Sigmoid colon (tissue), 7 donors: ENCODE results near the gene CDC42SE2. TPM values are rescaled to one million over a fixed set of nuclear protein-coding genes. Genes with fewer than 3 reads are reported as not detected.

ENCODE experiments used
- DNase-seq: peaks from one replicate; pipeline ENCODE4 v3.0.0-alpha.2; 2019
- H3K27ac ChIP-seq, 4 donors: fragments of 200-600 bp; sonication (generic); one replicate each; pipeline ENCODE4 v1.5.1; 2016 to 2019; ENCODE audit warnings: mild to moderate bottlenecking in 1 of 4
- H3K27me3 ChIP-seq, 3 donors: fragments of 200-600 bp; sonication (generic); one replicate each; pipeline ENCODE4 v1.5.1; 2019; ENCODE audit warnings: mild to moderate bottlenecking in 1 of 3
- H3K36me3 ChIP-seq, 4 donors: fragments of 200-600 bp; sonication (generic); one replicate each; pipeline ENCODE4 v1.5.1; 2016 to 2019
- H3K4me1 ChIP-seq, 4 donors: fragments of 200-600 bp; sonication (generic); one replicate each; pipeline ENCODE4 v1.5.1; 2017 to 2019
- H3K4me3 ChIP-seq, 4 donors: fragments of 200-600 bp; sonication (generic); one replicate each; pipeline ENCODE4 v1.5.1; 2017 to 2019; ENCODE audit warnings: mild to moderate bottlenecking in 2 of 4, moderate library complexity in 1 of 4
- H3K9me3 ChIP-seq, 4 donors: fragments of 200-600 bp in 3 of 4; sonication (generic) in 3 of 4; one replicate each; pipeline versions ENCODE4 v1.5.1 to v1.6.1; 2013 to 2019
- CTCF ChIP-seq, 4 experiments: fragments of 450-650 bp in 3 of 4; fragments of 200-600 bp in 1 of 4; IDR thresholded peaks; one replicate each; pipeline ENCODE4 v1.5.1; 2016 to 2019; ENCODE audit warnings: antibody characterized with exemption in 4 of 4, mild to moderate bottlenecking in 3 of 4, moderate library complexity in 2 of 4
- EP300 ChIP-seq, 4 donors: sonication (generic); formaldehyde crosslinking; IDR thresholded peaks; one replicate each; pipeline ENCODE4 v1.6.1; 2017; ENCODE audit warnings: antibody characterized with exemption in 4 of 4
- POLR2A ChIP-seq, 2 donors: fragments of 450-650 bp; IDR thresholded peaks; one replicate each; pipeline ENCODE4 v1.6.1; 2016; ENCODE audit warnings: antibody characterized with exemption in 2 of 2, mild to moderate bottlenecking in 2 of 2, moderate library complexity in 2 of 2
- POLR2AphosphoS5 ChIP-seq, 4 donors: sonication (generic); formaldehyde crosslinking; IDR thresholded peaks; one replicate each; pipeline ENCODE4 v1.6.1; 2017; ENCODE audit warnings: antibody characterized with exemption in 4 of 4
- WGBS, 2 donors: extraction: QIAGEN DNeasy Blood & Tissue Kit; methylation state at CpG; one replicate each; pipeline ENCODE4 v1.1.7; 2013; 5-methylcytosine and 5-hydroxymethylcytosine counted together
- intact Hi-C: fragments of 100-400 bp; cut with DNase I; formaldehyde crosslinking; loops from one replicate; pipeline ENCODE4 v1.15.1; 2023
- polyA plus RNA-seq, 3 donors: library from polyadenylated mRNA; stranded (reverse); fragments of 200-250 nt; gene quantifications; one replicate each; pipeline ENCODE4 v1.2.3, GENCODE V29; 2013
- total RNA-seq, 4 donors: library from RNA; depleted of rRNA; stranded (reverse); fragments of >200 nt; gene quantifications; one replicate each; pipeline ENCODE4 v1.1.0, GENCODE V29; 2016
- donor health status: healthy with polysubstance abuse.
- donor health status: Bipolar disorder and iron deficiency.
- donor health status: healthy.

Gene CDC42SE2
- total and polyA plus RNA-seq, 7 donors: 24.1 to 109 (median 33.2) TPM

- DNase-seq: no peak
- intact Hi-C loops: no loop called here
- WGBS, 2 donors: 83 to 87% methylated on average over 2 of the region's 2 CpGs
- Histone ChIP-seq H3K27ac (no peak overlapping the region), H3K27me3 (no peaks in the 10 kb centered on the region), H3K9me3 (no peaks in the 10 kb centered on the region), H3K36me3 (no peaks in the 10 kb centered on the region), H3K4me3 (no peak overlapping the region), H3K4me1 (no peaks in the 10 kb centered on the region)
- TF ChIP-seq POLR2A (IDR thresholded peaks at IDR 0.05): no peak
- no peak for TF ChIP-seq EP300 (IDR thresholded peaks at IDR 0.05)
- no peak for TF ChIP-seq POLR2AphosphoS5 (IDR thresholded peaks at IDR 0.05)
- TF ChIP-seq CTCF (IDR thresholded peaks at IDR 0.05): no peak
These were observed 9.1 kb upstream of the CDC42SE2 start for GRCh38 chr5:131254741-131255140.

- H3K4me3 ChIP-seq: no peak overlapping the region
These were observed 7.4 kb upstream of the CDC42SE2 start for GRCh38 chr5:131256507-131256823.

GRCh38 chr5:131258733-131259132, 5.1 kb upstream of the CDC42SE2 start:
- intact Hi-C loops: no loop called here
- Histone ChIP-seq H3K36me3 (no peaks in the 10 kb centered on the region), H3K9me3 (no peaks in the 10 kb centered on the region), H3K27ac (no peak overlapping the region), H3K4me3 (no peak overlapping the region), H3K27me3 (no peaks in the 10 kb centered on the region), H3K4me1 (peaks cover 0 to 8% (median 2%) of the 10 kb centered on the region in 4 donors)
- DNase-seq: no peak
- 77 to 85% methylated on average over 2 of the region's 2 CpGs for WGBS, 2 donors
- TF ChIP-seq POLR2AphosphoS5 (IDR thresholded peaks at IDR 0.05): no peak
- TF ChIP-seq POLR2A (IDR thresholded peaks at IDR 0.05): no peak
- TF ChIP-seq EP300 (IDR thresholded peaks at IDR 0.05): no peak
- TF ChIP-seq CTCF (IDR thresholded peaks at IDR 0.05): no peak

More at GRCh38 chr5:131256507-131256823, 7.4 kb upstream of the CDC42SE2 start:
- Histone ChIP-seq H3K36me3 (no peaks in the 10 kb centered on the region), H3K4me1 (no peaks in the 10 kb centered on the region), H3K27me3 (no peaks in the 10 kb centered on the region), H3K27ac (peak overlapping the region in 1 of 4 donors; percentile 7), H3K9me3 (no peaks in the 10 kb centered on the region)
- DNase-seq: no peak
- WGBS, 2 donors: 83 to 92% methylated on average over 2 of the region's 2 CpGs
- intact Hi-C loops: no loop called here
- TF ChIP-seq EP300 (IDR thresholded peaks at IDR 0.05) (no peak), POLR2A (IDR thresholded peaks at IDR 0.05) (no peak), CTCF (IDR thresholded peaks at IDR 0.05) (no peak), POLR2AphosphoS5 (IDR thresholded peaks at IDR 0.05) (no peak)

- DNase-seq: no peak
- no peaks in the 10 kb centered on the region for H3K9me3 ChIP-seq
- no peak for TF ChIP-seq POLR2A (IDR thresholded peaks at IDR 0.05)
- H3K4me1 ChIP-seq: peaks cover 0 to 8% (median 2%) of the 10 kb centered on the region in 4 donors
- H3K4me3 ChIP-seq: no peak overlapping the region
- H3K27ac ChIP-seq: no peak overlapping the region
- intact Hi-C loops: no loop called here
- no peaks in the 10 kb centered on the region for H3K27me3 ChIP-seq
- H3K36me3 ChIP-seq: no peaks in the 10 kb centered on the region
These were observed 4.5 kb upstream of the CDC42SE2 start for GRCh38 chr5:131259326-131259725.

- Histone ChIP-seq H3K36me3 (no peaks in the 10 kb centered on the region), H3K27ac (no peak overlapping the region), H3K27me3 (no peaks in the 10 kb centered on the region), H3K4me1 (peaks cover 0 to 20% (median 14%) of the 10 kb centered on the region in 4 donors), H3K4me3 (no peak overlapping the region), H3K9me3 (no peaks in the 10 kb centered on the region)
- WGBS, 2 donors: 85 to 91% methylated on average over 1 of the region's 1 CpG
- no peak for DNase-seq
- TF ChIP-seq EP300 (IDR thresholded peaks at IDR 0.05) (no peak), POLR2AphosphoS5 (IDR thresholded peaks at IDR 0.05) (no peak), CTCF (IDR thresholded peaks at IDR 0.05) (no peak), POLR2A (IDR thresholded peaks at IDR 0.05) (no peak)
- intact Hi-C loops: loop anchor here (5.0 to 10.0 kb wide), 3 partner anchors 154 to 536 kb away; partner anchors contain the start of genes FNIP1 and RAPGEF6
These were observed 3.0 kb upstream of the CDC42SE2 start for GRCh38 chr5:131260895-131261294.
